ENCODE data around the gene REM2.

The REM2 gene

GRCh38 chr14:22883173-22883976, at the start of gene REM2:
Gene REM2, plus strand, starts transcription at chr14:22883222. Its CDS starts 66 bp downstream, at chr14:22883288.
- Histone ChIP-seq H3K4me3 (ENCODE audit: low read length) (no peak within 1 kb of the TSS), H3K36me3 (replicated peaks; ENCODE audit: low read depth, low read length) (peaks cover 3% of the 10 kb centered on the region), H3K4me2 (ENCODE audit: low read length) (0 out of 2 replicates have a peak within 1 kb of the TSS, but pooled peaks have one; percentile 24), H3K9me3 (ENCODE audit: insufficient read depth, low read length) (no peaks in the 10 kb centered on the region), H3K27me3 (ENCODE audit: low read depth, low read length) (0 out of 2 replicates have a peak, but pooled peaks cover 7% of the 10 kb centered on the region), H3K4me1 (ENCODE audit: low read length) (peaks cover 20% of the 10 kb centered on the region), H3K27ac (ENCODE audit: low read length) (no peak within 1 kb of the TSS), H3K79me2 (ENCODE audit: low read length) (no peaks in the 10 kb centered on the region), H3K9ac (ENCODE audit: low read length) (no peak within 1 kb of the TSS), H4K20me1 (ENCODE audit: insufficient read depth, low read length) (no peaks in the 10 kb centered on the region), H2AFZ (ENCODE audit: low read depth, low read length) (no peak within 1 kb of the TSS)
- no peak for TF ChIP-seq EZH2phosphoT487 (IDR thresholded peaks at IDR 0.05; ENCODE audit: low read depth)
- TF ChIP-seq CTCF (IDR thresholded peaks at IDR 0.05; ENCODE audit: low read depth, low read length), result no peak

GRCh38 chr14:22835505-22835904, 47.5 kb upstream of the REM2 start:
- H3K4me2 ChIP-seq (ENCODE audit: low read length), result no peak overlapping the region

GRCh38 chr14:22836301-22837113, 46.5 kb upstream of the REM2 start, which contains the start of gene MMP14:
Gene MMP14, plus strand, starts transcription at chr14:22836585. Its CDS starts 233 bp downstream, at chr14:22836818.
- Histone ChIP-seq H2AFZ (ENCODE audit: low read depth, low read length) (no peak within 1 kb of the TSS), H3K79me2 (ENCODE audit: low read length) (no peaks in the 10 kb centered on the region), H3K4me3 (ENCODE audit: low read length) (no peak within 1 kb of the TSS)

More at GRCh38 chr14:22835505-22835904, 47.5 kb upstream of the REM2 start:
- Histone ChIP-seq H3K4me3 (ENCODE audit: low read length) (no peak overlapping the region), H2AFZ (ENCODE audit: low read depth, low read length) (no peak overlapping the region), H3K36me3 (replicated peaks; ENCODE audit: low read depth, low read length) (peaks cover 26% of the 10 kb centered on the region), H3K27ac (ENCODE audit: low read length) (no peak overlapping the region), H3K4me1 (ENCODE audit: low read length) (peaks cover 4% of the 10 kb centered on the region; the same call in 1 of the 2 replicates), H4K20me1 (ENCODE audit: insufficient read depth, low read length) (no peaks in the 10 kb centered on the region), H3K27me3 (ENCODE audit: low read depth, low read length) (no peaks in the 10 kb centered on the region), H3K9ac (ENCODE audit: low read length) (no peak overlapping the region), H3K9me3 (ENCODE audit: insufficient read depth, low read length) (no peaks in the 10 kb centered on the region), H3K79me2 (ENCODE audit: low read length) (peaks cover 8% of the 10 kb centered on the region)
- TF ChIP-seq CTCF (IDR thresholded peaks at IDR 0.05; ENCODE audit: low read depth, low read length) (no peak), EZH2phosphoT487 (IDR thresholded peaks at IDR 0.05; ENCODE audit: low read depth) (no peak)

More at GRCh38 chr14:22836301-22837113, 46.5 kb upstream of the REM2 start, which contains the start of gene MMP14:
- Histone ChIP-seq H4K20me1 (ENCODE audit: insufficient read depth, low read length) (no peaks in the 10 kb centered on the region), H3K27ac (ENCODE audit: low read length) (no peak within 1 kb of the TSS), H3K9ac (ENCODE audit: low read length) (no peak within 1 kb of the TSS), H3K9me3 (ENCODE audit: insufficient read depth, low read length) (no peaks in the 10 kb centered on the region), H3K4me1 (ENCODE audit: low read length) (no peaks in the 10 kb centered on the region), H3K27me3 (ENCODE audit: low read depth, low read length) (no peaks in the 10 kb centered on the region), H3K36me3 (replicated peaks; ENCODE audit: low read depth, low read length) (peaks cover 24% of the 10 kb centered on the region), H3K4me2 (ENCODE audit: low read length) (no peak within 1 kb of the TSS)
- TF ChIP-seq CTCF (IDR thresholded peaks at IDR 0.05; ENCODE audit: low read depth, low read length) (no peak), EZH2phosphoT487 (IDR thresholded peaks at IDR 0.05; ENCODE audit: low read depth) (no peak)
